Adrenal gland (tissue), 12 donors: ENCODE data around the gene POLE. TPM values are rescaled to one million over a fixed set of nuclear protein-coding genes. Genes with fewer than 3 reads are reported as not detected.

ENCODE experiments used
- DNase-seq, 7 donors: peaks; one replicate each; pipeline ENCODE4 v3.0.0-alpha.2; 2019 to 2020
- H3K27ac ChIP-seq, 5 donors: fragments of 200-600 bp; sonication (generic) in 4 of 5; 1 replicate in 3 of 5; 2 replicates in 2 of 5; pipeline versions ENCODE4 v1.5.1 to v1.8.0; 2016 to 2020; ENCODE audit warnings: mild to moderate bottlenecking in 1 of 5
- H3K27me3 ChIP-seq: fragments of 200-600 bp; 2 replicates; pipeline ENCODE4 v1.8.0; 2021
- H3K36me3 ChIP-seq, 2 donors: fragments of 200-600 bp; replicated peaks in 1 of 2; 1 replicate in 1 of 2; 2 replicates in 1 of 2; pipeline versions ENCODE4 v1.5.1 to v1.8.0; 2018 to 2022
- H3K4me1 ChIP-seq, 2 donors: fragments of 200-600 bp; replicated peaks in 1 of 2; 1 replicate in 1 of 2; 2 replicates in 1 of 2; pipeline versions ENCODE4 v1.5.1 to v1.8.0; 2018 to 2021
- H3K4me3 ChIP-seq, 4 donors: fragments of 200-600 bp; sonication (generic) in 3 of 4; one replicate each; pipeline ENCODE4 v1.5.1; 2016 to 2018
- H3K9me3 ChIP-seq, 3 donors: fragments of 200-600 bp; sonication (generic) in 1 of 3; replicated peaks in 1 of 3; 1 replicate in 2 of 3; 2 replicates in 1 of 3; pipeline versions ENCODE4 v1.5.1 to v1.8.0; 2016 to 2021
- CTCF ChIP-seq, 6 experiments: fragments of 450-650 bp in 4 of 6; fragments of 200-600 bp in 2 of 6; sonication (generic) in 1 of 6; IDR thresholded peaks; 1 replicate in 5 of 6; 2 replicates in 1 of 6; pipeline versions ENCODE4 v1.5.1 to v1.8.0; 2016 to 2021; ENCODE audit warnings: antibody characterized with exemption in 6 of 6, mild to moderate bottlenecking in 2 of 6, moderate library complexity in 1 of 6
- POLR2A ChIP-seq, 2 donors: fragments of 450-650 bp; IDR thresholded peaks; one replicate each; pipeline ENCODE4 v1.6.1; 2017; ENCODE audit warnings: antibody characterized with exemption in 2 of 2, mild to moderate bottlenecking in 2 of 2, moderate library complexity in 1 of 2
- WGBS, 4 donors: extraction: QIAGEN DNeasy Blood & Tissue Kit in 2 of 4; methylation state at CpG; one replicate each; pipeline versions ENCODE4 v1.1.5 to v1.1.7; 2013 to 2017; 5-methylcytosine and 5-hydroxymethylcytosine counted together
- intact Hi-C, 2 donors: fragments of 100-400 bp; cut with DNase I; formaldehyde crosslinking; loops; one replicate each; pipeline versions ENCODE4 v1.14.1 to v1.15.0; 2022 to 2023
- polyA plus RNA-seq, 3 donors: library from polyadenylated mRNA; stranded (reverse); fragments of 200-250 nt in 2 of 3; fragments of 350-450 nt in 1 of 3; fragmentation: Illumina TruSeq in 1 of 3; extraction: RNeasy Lipid Tissue Mini Kit (QIAGEN cat#74804) in 1 of 3; gene quantifications; one replicate each; pipeline ENCODE4 v1.2.3, GENCODE V29; 2013 to 2014
- total RNA-seq, 9 donors: library from RNA; depleted of rRNA in 4 of 9; stranded (reverse); fragments of >200 nt in 4 of 9; fragments of 120-200 nt in 1 of 9; fragmentation: NEBNext Ultra II Directional in 1 of 9; extraction: Animal tissue kit (Norgen Biotek cat#: 25700) in 1 of 9; gene quantifications; one replicate each; pipeline versions ENCODE4 v1.1.0 to v1.2.4, GENCODE V29; 2013 to 2023
- donor health status: healthy with polysubstance abuse.
- donor health status: Bipolar disorder and iron deficiency.
- donor health status: DM: yes; HTN: yes; CAD: no.
- donor health status: DM: no; HTN: no; CAD: no.
- donor health status: DM: no; HTN: no; CAD: no.
- donor health status: DM: yes; HTN: yes; CAD: no.

Gene POLE
- total and polyA plus RNA-seq, 12 donors: 4.0 to 43.2 (median 16.1) TPM

GRCh38 chr12:132735496-132735895 is 48.4 kb upstream of the POLE start:
- H3K9me3 ChIP-seq: no peaks in the 10 kb centered on the region
- no peak for DNase-seq

GRCh38 chr12:132734206-132734605 is 47.1 kb upstream of the POLE start:
- WGBS, 4 donors: 80 to 84% (median 83%) methylated on average over 10 of the region's 10 CpGs
- intact Hi-C loops: no loop called here
- Histone ChIP-seq H3K9me3 (no peaks in the 10 kb centered on the region), H3K4me1 (peaks cover 5% of the 10 kb centered on the region in 2 donors), H3K27me3 (no peaks in the 10 kb centered on the region), H3K4me3 (no peak overlapping the region), H3K36me3 (peaks cover 0 to 77% of the 10 kb centered on the region in 2 donors), H3K27ac (no peak overlapping the region)
- DNase-seq: no peak
- TF ChIP-seq CTCF (IDR thresholded peaks at IDR 0.05) (no peak), POLR2A (IDR thresholded peaks at IDR 0.05) (no peak)

More at GRCh38 chr12:132735496-132735895, 48.4 kb upstream of the POLE start:
- H3K4me1 ChIP-seq: no peaks in the 10 kb centered on the region
- no peak for TF ChIP-seq CTCF (IDR thresholded peaks at IDR 0.05)
- TF ChIP-seq POLR2A (IDR thresholded peaks at IDR 0.05): no peak
- intact Hi-C loops: no loop called here
- no peak overlapping the region for H3K27ac ChIP-seq
- peaks cover 0 to 88% of the 10 kb centered on the region in 2 donors for H3K36me3 ChIP-seq
- no peaks in the 10 kb centered on the region for H3K27me3 ChIP-seq
- WGBS, 4 donors: 89 to 96% (median 94%) methylated on average over 17 to 20 of the region's 20 CpGs
- no peak overlapping the region for H3K4me3 ChIP-seq

GRCh38 chr12:132731574-132731973 is 44.4 kb upstream of the POLE start:
- no peak for TF ChIP-seq POLR2A (IDR thresholded peaks at IDR 0.05)

GRCh38 chr12:132730353-132730752 is 43.2 kb upstream of the POLE start:
- Histone ChIP-seq H3K4me3 (no peak overlapping the region), H3K27ac (peak overlapping the region in 3 of 5 donors; percentile 42 to 84 (median 62)), H3K36me3 (peaks cover 0 to 77% of the 10 kb centered on the region in 2 donors), H3K27me3 (no peaks in the 10 kb centered on the region), H3K4me1 (peaks cover 5% of the 10 kb centered on the region in 2 donors), H3K9me3 (no peaks in the 10 kb centered on the region)
- intact Hi-C loops: no loop called here
- no peak for DNase-seq
- 68 to 96% (median 85%) methylated on average over 8 to 11 of the region's 11 CpGs for WGBS, 4 donors
- TF ChIP-seq CTCF (IDR thresholded peaks at IDR 0.05) (no peak), POLR2A (IDR thresholded peaks at IDR 0.05) (no peak)

More at GRCh38 chr12:132731574-132731973, 44.4 kb upstream of the POLE start:
- intact Hi-C loops: no loop called here
- peaks cover 5% of the 10 kb centered on the region in 2 donors for H3K4me1 ChIP-seq
- no peaks in the 10 kb centered on the region for H3K9me3 ChIP-seq
- H3K36me3 ChIP-seq: peaks cover 0 to 77% of the 10 kb centered on the region in 2 donors
- H3K4me3 ChIP-seq: no peak overlapping the region
- 91 to 94% (median 93%) methylated on average over 17 of the region's 17 CpGs for WGBS, 4 donors
- no peak overlapping the region for H3K27ac ChIP-seq
- no peaks in the 10 kb centered on the region for H3K27me3 ChIP-seq
- no peak for DNase-seq
